ENCODE results near the gene POU2AF3.
"Not testable (repeated sequence)": the region's sequence is repeated elsewhere in the genome, so short reads cannot be mapped to it uniquely, and the experiment has no call there.

The POU2AF3 gene

DNA sequence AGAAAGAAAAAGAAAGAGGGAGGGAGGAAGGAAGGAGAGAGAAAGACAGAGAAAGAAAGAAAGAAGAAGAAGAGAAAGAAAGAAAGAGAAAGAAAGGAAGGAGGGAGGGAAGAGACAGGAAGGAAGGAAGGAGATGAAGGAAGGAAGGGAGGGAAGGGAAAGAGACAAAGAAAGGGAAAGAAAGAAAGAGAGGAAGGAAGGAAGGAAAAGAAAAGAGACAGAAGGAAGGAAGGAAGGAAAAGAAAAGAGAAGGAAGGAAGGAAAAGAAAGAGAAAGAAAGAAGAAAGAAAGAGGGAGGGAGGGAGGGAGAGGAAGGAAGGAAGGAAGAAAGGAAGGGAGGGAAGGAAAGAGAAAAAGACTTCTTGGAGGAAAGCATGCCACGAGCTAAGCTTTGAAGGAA, 33.7 kb upstream of the POU2AF3 start:
- no peak for DNase-seq (ENCODE audit: low read depth, low spot score)
- no peaks in the 10 kb centered on the region for H3K27me3 ChIP-seq (ENCODE audit: insufficient read depth, insufficient read length)
- H3K36me3 ChIP-seq (ENCODE audit: insufficient read depth, insufficient read length, low read length) = no peaks in the 10 kb centered on the region
- no peaks in the 10 kb centered on the region for H3K4me1 ChIP-seq (ENCODE audit: insufficient read depth, insufficient read length)
- TF ChIP-seq ZNF274 (IDR thresholded peaks at IDR 0.05; ENCODE audit: low read depth, low read length) (no peak), SUZ12 (IDR thresholded peaks at IDR 0.05; ENCODE audit: extremely low read depth, insufficient read depth, insufficient read length) (no peak), YY1 (IDR thresholded peaks at IDR 0.05; ENCODE audit: insufficient read depth, insufficient read length) (no peak)
- no peak overlapping the region for H3K9ac ChIP-seq (ENCODE audit: insufficient read length, low read depth)
- no peaks in the 10 kb centered on the region for H3K9me3 ChIP-seq (ENCODE audit: insufficient read depth, low read length)
- H3K4me3 ChIP-seq (ENCODE audit: insufficient read length, low read depth) = no peak overlapping the region

DNA sequence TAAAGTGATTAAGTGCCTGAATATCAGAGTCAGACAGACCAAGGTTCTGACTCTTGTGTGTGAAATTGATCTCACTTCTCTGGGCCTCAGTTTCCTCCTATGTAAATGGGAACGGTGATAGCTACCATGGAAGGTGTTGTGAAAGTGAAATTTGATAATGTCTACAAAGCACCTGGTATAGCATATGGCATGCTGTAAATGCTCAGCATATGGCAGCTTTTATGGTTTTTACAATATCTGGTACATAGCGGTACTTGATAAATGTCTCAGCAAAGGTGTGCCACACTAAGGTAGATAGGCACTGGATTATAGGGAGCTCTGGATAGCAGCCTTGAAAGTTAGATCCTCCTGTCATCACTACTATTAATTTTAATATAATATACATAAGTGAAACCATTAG, 32.9 kb upstream of the POU2AF3 start:
- H3K9me3 ChIP-seq (ENCODE audit: insufficient read depth, low read length) = no peaks in the 10 kb centered on the region
- H3K4me3 ChIP-seq (ENCODE audit: insufficient read length, low read depth) = no peak overlapping the region
- H3K27me3 ChIP-seq (ENCODE audit: insufficient read depth, insufficient read length) = no peaks in the 10 kb centered on the region
- H3K4me1 ChIP-seq (ENCODE audit: insufficient read depth, insufficient read length) = no peaks in the 10 kb centered on the region
- H3K9ac ChIP-seq (ENCODE audit: insufficient read length, low read depth) = no peak overlapping the region
- no peaks in the 10 kb centered on the region for H3K36me3 ChIP-seq (ENCODE audit: insufficient read depth, insufficient read length, low read length)
- no peak for DNase-seq (ENCODE audit: low read depth, low spot score)
- TF ChIP-seq SUZ12 (IDR thresholded peaks at IDR 0.05; ENCODE audit: extremely low read depth, insufficient read depth, insufficient read length) = no peak

DNA sequence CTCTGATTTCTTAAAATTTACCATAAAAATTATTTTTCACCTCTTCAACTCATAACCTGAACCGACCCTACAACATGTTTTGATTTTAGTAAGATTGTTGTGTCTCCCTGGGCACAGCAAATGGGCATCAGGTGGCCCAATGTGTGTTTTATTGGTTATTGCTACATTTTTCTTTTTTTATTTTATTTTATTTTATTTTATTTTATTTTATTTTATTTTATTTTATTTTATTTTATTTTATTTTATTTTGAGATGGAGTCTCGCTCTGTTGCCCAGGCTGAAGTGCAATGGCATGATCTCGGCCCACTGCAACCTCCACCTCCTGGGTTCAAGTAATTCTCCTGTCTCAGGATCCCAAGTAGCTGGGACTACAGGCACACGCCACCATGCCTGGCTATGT, 30.0 kb upstream of the POU2AF3 start:
- not testable (repeated sequence) for H3K9ac ChIP-seq (ENCODE audit: insufficient read length, low read depth); H3K4me1 ChIP-seq (ENCODE audit: insufficient read depth, insufficient read length); H3K4me3 ChIP-seq (ENCODE audit: insufficient read length, low read depth); H3K27me3 ChIP-seq (ENCODE audit: insufficient read depth, insufficient read length); H3K36me3 ChIP-seq (ENCODE audit: insufficient read depth, insufficient read length, low read length); H3K9me3 ChIP-seq (ENCODE audit: insufficient read depth, low read length); DNase-seq (ENCODE audit: low read depth, low spot score)

DNA sequence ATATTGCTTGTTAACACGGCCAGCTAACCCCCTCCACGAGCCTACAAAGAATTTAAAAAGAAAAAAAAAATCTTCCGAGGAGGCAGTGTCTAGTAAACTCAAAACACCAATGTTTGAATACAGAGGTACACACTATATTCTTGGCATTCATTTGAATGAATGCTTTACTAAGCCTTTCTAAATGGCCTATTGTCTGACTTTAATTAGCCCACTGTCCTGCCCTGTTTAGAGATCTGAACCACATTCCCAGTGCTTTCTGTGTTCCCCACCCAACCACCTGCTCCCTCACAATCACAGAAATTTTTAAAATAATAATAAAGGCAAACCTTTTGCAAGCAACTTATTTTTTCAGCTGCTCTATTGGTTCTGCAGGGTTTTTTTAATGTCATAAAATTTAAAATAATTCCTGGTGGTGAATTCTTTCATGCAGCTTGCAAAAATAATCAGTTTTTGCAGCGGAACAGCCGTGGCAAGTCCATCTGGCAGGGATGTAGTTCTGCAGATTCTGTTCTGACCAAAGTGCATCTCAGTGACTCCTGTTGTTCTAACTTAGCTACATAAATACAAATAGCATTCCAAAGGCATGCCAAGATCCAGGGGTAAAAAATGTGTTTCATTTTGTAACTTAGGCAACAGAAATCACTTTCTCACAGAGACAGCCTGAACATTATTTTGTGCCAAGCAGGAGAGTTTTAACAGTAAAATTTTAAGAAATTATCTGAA, 29.0 kb upstream of the POU2AF3 start:
- TF ChIP-seq SUZ12 (IDR thresholded peaks at IDR 0.05; ENCODE audit: extremely low read depth, insufficient read depth, insufficient read length) (no peak), YY1 (IDR thresholded peaks at IDR 0.05; ENCODE audit: insufficient read depth, insufficient read length) (no peak), ZNF274 (IDR thresholded peaks at IDR 0.05; ENCODE audit: low read depth, low read length) (no peak)
- Histone ChIP-seq H3K4me3 (ENCODE audit: insufficient read length, low read depth) (no peak overlapping the region), H3K9me3 (ENCODE audit: insufficient read depth, low read length) (no peaks in the 10 kb centered on the region), H3K36me3 (ENCODE audit: insufficient read depth, insufficient read length, low read length) (no peaks in the 10 kb centered on the region), H3K9ac (ENCODE audit: insufficient read length, low read depth) (no peak overlapping the region), H3K27me3 (ENCODE audit: insufficient read depth, insufficient read length) (no peaks in the 10 kb centered on the region), H3K4me1 (ENCODE audit: insufficient read depth, insufficient read length) (no peaks in the 10 kb centered on the region)
- no peak for DNase-seq (ENCODE audit: low read depth, low spot score)

DNA sequence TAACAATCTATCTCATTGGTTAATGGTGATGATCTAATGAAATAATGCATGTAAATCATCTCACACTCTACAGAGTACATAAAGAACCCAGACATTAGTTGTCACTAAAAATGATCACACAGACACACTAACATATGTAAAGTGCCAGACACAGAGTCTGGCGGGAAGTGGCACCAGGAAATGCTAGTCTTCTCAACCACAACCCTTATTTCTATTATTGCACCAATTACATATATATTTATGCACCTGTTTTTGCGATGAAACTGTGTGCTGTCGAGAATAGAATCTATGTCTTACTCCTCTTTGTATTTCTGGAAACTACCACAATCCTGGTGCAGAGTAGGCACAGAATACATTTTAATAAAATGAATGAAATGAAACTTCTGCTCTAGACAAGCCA, 25.9 kb upstream of the POU2AF3 start:
- Histone ChIP-seq H3K36me3 (ENCODE audit: insufficient read depth, insufficient read length, low read length) (no peaks in the 10 kb centered on the region), H3K4me3 (ENCODE audit: insufficient read length, low read depth) (no peak overlapping the region), H3K27me3 (ENCODE audit: insufficient read depth, insufficient read length) (no peaks in the 10 kb centered on the region), H3K9ac (ENCODE audit: insufficient read length, low read depth) (no peak overlapping the region), H3K4me1 (ENCODE audit: insufficient read depth, insufficient read length) (no peaks in the 10 kb centered on the region), H3K9me3 (ENCODE audit: insufficient read depth, low read length) (no peaks in the 10 kb centered on the region)
- no peak for TF ChIP-seq YY1 (IDR thresholded peaks at IDR 0.05; ENCODE audit: insufficient read depth, insufficient read length)
- TF ChIP-seq SUZ12 (IDR thresholded peaks at IDR 0.05; ENCODE audit: extremely low read depth, insufficient read depth, insufficient read length) = no peak
- TF ChIP-seq ZNF274 (IDR thresholded peaks at IDR 0.05; ENCODE audit: low read depth, low read length) = no peak
- no peak for DNase-seq (ENCODE audit: low read depth, low spot score)

DNA sequence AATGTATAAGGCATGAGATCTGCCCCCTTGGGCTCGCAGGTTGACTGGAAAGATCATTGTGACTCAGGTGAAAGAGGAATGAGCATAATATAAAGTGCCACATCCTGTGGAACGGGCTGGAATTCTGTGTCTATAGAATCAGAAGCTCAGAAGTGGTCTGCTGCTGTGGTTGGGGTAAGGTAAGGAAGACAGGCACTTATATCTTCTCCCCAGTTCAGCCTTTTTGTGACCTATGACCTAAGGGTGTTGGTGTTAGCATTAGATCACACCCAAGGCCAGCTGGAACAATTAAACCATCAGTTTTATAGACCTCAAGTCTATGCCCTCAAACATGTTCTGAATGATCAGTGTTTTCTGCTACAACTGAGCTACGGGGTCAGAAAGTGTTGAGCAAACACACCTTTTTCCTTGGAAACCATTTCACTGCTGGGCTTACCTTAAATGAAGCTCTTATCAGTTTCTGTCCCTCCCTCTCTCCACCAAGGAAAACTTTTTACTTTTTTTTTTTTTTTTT, 15.7 kb upstream of the POU2AF3 start:
- no peaks in the 10 kb centered on the region for H3K36me3 ChIP-seq (ENCODE audit: insufficient read depth, insufficient read length, low read length)
- no peak for DNase-seq (ENCODE audit: low read depth, low spot score)
- H3K27me3 ChIP-seq (ENCODE audit: insufficient read depth, insufficient read length) = no peaks in the 10 kb centered on the region
- no peaks in the 10 kb centered on the region for H3K9me3 ChIP-seq (ENCODE audit: insufficient read depth, low read length)
- TF ChIP-seq ZNF274 (IDR thresholded peaks at IDR 0.05; ENCODE audit: low read depth, low read length) (no peak), SUZ12 (IDR thresholded peaks at IDR 0.05; ENCODE audit: extremely low read depth, insufficient read depth, insufficient read length) (no peak), YY1 (IDR thresholded peaks at IDR 0.05; ENCODE audit: insufficient read depth, insufficient read length) (no peak)
- H3K9ac ChIP-seq (ENCODE audit: insufficient read length, low read depth) = no peak overlapping the region
- H3K4me3 ChIP-seq (ENCODE audit: insufficient read length, low read depth) = no peak overlapping the region
- H3K4me1 ChIP-seq (ENCODE audit: insufficient read depth, insufficient read length) = no peaks in the 10 kb centered on the region

DNA sequence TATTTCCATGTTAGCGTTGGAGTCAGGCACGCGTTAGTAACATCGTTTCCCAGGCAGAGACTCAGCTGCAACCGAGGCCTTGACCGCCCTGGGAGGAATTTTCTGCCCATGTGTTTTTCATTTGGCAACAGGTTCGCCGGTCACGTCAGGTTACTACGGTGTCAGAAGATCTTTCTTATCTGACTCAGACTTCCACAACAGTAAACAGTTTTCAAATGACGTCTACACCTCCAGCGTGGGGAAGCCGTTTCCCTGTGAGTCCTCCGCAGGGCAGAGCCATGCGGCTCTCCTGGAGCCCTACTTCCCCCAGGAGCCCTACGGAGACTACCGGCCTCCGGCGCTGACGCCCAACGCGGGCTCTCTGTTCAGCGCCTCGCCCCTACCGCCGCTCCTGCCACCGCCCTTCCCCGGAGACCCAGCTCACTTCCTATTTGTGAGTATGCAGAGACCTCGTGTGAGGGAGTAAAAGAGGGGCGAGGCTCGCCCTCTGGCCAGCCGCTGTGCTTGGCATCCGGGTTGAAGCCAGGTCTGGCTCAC, 14.3 kb upstream of the POU2AF3 start:
- no peak overlapping the region for H3K4me3 ChIP-seq (ENCODE audit: insufficient read length, low read depth)
- no peaks in the 10 kb centered on the region for H3K36me3 ChIP-seq (ENCODE audit: insufficient read depth, insufficient read length, low read length)
- no peaks in the 10 kb centered on the region for H3K4me1 ChIP-seq (ENCODE audit: insufficient read depth, insufficient read length)
- H3K27me3 ChIP-seq (ENCODE audit: insufficient read depth, insufficient read length) = no peaks in the 10 kb centered on the region
- no peak overlapping the region for H3K9ac ChIP-seq (ENCODE audit: insufficient read length, low read depth)
- DNase-seq (ENCODE audit: low read depth, low spot score) = no peak
- H3K9me3 ChIP-seq (ENCODE audit: insufficient read depth, low read length) = no peaks in the 10 kb centered on the region
- no peak for TF ChIP-seq ZNF274 (IDR thresholded peaks at IDR 0.05; ENCODE audit: low read depth, low read length)
- no peak for TF ChIP-seq SUZ12 (IDR thresholded peaks at IDR 0.05; ENCODE audit: extremely low read depth, insufficient read depth, insufficient read length)
- no peak for TF ChIP-seq YY1 (IDR thresholded peaks at IDR 0.05; ENCODE audit: insufficient read depth, insufficient read length)
